ENCODE measurements around the gene TRIM77.
"Not testable (repeated sequence)": the region's sequence is repeated elsewhere in the genome, so short reads cannot be mapped to it uniquely, and the experiment has no call there.

DNA sequence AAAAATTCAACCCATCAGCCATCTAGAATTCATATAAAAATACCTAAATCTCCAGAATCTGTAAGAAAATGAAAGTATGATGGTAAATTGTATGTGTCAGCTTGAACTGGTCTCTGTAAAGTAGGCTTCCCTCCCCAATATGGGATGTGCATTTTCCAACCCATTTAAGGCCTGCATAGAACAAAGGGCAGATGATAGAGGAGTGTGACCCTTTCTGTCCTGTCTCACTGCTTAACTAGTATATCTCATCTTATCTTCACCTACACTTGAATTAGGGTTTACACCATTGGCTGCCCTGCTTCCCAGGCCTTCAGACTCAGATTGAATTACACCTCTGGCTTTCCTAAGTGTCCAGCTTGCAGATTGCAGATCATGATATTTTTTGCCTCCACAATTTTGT, 40.7 kb downstream of the TRIM77 start:
- not testable (repeated sequence) for TF ChIP-seq ELF4 (CRISPR knock-in tag; IDR thresholded peaks at IDR 0.05; ENCODE audit: low read depth); ZNF671 (CRISPR knock-in tag; IDR thresholded peaks at IDR 0.05); ZBTB21 (CRISPR knock-in tag; IDR thresholded peaks at IDR 0.05; ENCODE audit: borderline replicate concordance); SP1 (CRISPR knock-in tag; conservative IDR thresholded peaks at IDR 0.05); NR3C1 (CRISPR knock-in tag; conservative IDR thresholded peaks at IDR 0.05; ENCODE audit: low read depth); NFYB (CRISPR knock-in tag; conservative IDR thresholded peaks at IDR 0.05; ENCODE audit: low read depth)
- TF ChIP-seq, protein P1, sequence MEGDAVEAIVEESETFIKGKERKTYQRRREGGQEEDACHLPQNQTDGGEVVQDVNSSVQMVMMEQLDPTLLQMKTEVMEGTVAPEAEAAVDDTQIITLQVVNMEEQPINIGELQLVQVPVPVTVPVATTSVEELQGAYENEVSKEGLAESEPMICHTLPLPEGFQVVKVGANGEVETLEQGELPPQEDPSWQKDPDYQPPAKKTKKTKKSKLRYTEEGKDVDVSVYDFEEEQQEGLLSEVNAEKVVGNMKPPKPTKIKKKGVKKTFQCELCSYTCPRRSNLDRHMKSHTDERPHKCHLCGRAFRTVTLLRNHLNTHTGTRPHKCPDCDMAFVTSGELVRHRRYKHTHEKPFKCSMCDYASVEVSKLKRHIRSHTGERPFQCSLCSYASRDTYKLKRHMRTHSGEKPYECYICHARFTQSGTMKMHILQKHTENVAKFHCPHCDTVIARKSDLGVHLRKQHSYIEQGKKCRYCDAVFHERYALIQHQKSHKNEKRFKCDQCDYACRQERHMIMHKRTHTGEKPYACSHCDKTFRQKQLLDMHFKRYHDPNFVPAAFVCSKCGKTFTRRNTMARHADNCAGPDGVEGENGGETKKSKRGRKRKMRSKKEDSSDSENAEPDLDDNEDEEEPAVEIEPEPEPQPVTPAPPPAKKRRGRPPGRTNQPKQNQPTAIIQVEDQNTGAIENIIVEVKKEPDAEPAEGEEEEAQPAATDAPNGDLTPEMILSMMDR (IDR thresholded peaks at IDR 0.05): not testable (repeated sequence)
- TF ChIP-seq, protein P2, sequence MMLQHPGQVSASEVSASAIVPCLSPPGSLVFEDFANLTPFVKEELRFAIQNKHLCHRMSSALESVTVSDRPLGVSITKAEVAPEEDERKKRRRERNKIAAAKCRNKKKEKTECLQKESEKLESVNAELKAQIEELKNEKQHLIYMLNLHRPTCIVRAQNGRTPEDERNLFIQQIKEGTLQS (CRISPR knock-in tag; conservative IDR thresholded peaks at IDR 0.05): not testable (repeated sequence)
- TF ChIP-seq, protein P3, sequence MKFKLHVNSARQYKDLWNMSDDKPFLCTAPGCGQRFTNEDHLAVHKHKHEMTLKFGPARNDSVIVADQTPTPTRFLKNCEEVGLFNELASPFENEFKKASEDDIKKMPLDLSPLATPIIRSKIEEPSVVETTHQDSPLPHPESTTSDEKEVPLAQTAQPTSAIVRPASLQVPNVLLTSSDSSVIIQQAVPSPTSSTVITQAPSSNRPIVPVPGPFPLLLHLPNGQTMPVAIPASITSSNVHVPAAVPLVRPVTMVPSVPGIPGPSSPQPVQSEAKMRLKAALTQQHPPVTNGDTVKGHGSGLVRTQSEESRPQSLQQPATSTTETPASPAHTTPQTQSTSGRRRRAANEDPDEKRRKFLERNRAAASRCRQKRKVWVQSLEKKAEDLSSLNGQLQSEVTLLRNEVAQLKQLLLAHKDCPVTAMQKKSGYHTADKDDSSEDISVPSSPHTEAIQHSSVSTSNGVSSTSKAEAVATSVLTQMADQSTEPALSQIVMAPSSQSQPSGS (CRISPR knock-in tag; IDR thresholded peaks at IDR 0.05; ENCODE audit: borderline replicate concordance, low read depth): not testable (repeated sequence)
- TF ChIP-seq, protein P4, sequence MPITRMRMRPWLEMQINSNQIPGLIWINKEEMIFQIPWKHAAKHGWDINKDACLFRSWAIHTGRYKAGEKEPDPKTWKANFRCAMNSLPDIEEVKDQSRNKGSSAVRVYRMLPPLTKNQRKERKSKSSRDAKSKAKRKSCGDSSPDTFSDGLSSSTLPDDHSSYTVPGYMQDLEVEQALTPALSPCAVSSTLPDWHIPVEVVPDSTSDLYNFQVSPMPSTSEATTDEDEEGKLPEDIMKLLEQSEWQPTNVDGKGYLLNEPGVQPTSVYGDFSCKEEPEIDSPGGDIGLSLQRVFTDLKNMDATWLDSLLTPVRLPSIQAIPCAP (CRISPR knock-in tag; IDR thresholded peaks at IDR 0.05): not testable (repeated sequence)
- TF ChIP-seq, protein P5, sequence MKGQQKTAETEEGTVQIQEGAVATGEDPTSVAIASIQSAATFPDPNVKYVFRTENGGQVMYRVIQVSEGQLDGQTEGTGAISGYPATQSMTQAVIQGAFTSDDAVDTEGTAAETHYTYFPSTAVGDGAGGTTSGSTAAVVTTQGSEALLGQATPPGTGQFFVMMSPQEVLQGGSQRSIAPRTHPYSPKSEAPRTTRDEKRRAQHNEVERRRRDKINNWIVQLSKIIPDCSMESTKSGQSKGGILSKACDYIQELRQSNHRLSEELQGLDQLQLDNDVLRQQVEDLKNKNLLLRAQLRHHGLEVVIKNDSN (CRISPR knock-in tag; IDR thresholded peaks at IDR 0.05): not testable (repeated sequence)
- TF ChIP-seq, protein P6, sequence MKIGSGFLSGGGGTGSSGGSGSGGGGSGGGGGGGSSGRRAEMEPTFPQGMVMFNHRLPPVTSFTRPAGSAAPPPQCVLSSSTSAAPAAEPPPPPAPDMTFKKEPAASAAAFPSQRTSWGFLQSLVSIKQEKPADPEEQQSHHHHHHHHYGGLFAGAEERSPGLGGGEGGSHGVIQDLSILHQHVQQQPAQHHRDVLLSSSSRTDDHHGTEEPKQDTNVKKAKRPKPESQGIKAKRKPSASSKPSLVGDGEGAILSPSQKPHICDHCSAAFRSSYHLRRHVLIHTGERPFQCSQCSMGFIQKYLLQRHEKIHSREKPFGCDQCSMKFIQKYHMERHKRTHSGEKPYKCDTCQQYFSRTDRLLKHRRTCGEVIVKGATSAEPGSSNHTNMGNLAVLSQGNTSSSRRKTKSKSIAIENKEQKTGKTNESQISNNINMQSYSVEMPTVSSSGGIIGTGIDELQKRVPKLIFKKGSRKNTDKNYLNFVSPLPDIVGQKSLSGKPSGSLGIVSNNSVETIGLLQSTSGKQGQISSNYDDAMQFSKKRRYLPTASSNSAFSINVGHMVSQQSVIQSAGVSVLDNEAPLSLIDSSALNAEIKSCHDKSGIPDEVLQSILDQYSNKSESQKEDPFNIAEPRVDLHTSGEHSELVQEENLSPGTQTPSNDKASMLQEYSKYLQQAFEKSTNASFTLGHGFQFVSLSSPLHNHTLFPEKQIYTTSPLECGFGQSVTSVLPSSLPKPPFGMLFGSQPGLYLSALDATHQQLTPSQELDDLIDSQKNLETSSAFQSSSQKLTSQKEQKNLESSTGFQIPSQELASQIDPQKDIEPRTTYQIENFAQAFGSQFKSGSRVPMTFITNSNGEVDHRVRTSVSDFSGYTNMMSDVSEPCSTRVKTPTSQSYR (CRISPR knock-in tag; IDR thresholded peaks at IDR 0.05): not testable (repeated sequence)
